HG02588 (cell line): ENCODE results near the gene SCMH1.
"Not testable (repeated sequence)": the region's sequence is repeated elsewhere in the genome, so short reads cannot be mapped to it uniquely, and the experiment has no call there.

Experiments used
- ATAC-seq: cut with Tn5 transposase; IDR thresholded peaks from one replicate; pipeline ENCODE4 v1.9.1; 2021; ENCODE audit warnings: mild to moderate bottlenecking, moderate library complexity; ENCODE audit not compliant: unreplicated experiment

Gene SCMH1

DNA sequence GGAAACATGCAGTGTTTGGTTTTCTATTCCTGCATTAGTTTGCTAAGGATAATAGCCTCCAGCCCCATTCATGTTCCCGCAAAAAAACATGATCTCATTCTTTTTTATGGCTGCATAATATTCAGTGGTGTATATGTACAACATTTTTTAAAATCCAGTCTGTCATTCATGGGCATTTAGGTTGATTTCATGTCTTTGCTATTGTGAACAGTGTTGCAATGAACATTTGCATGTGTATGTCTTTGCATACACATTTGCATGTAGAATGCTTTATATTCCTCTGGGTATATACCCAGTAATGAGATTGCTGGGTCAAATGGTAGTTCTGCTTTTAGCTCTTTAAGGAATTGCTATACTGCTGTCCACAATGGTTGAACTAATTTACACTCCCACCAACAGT, 9.0 kb upstream of the SCMH1 start:
- not testable (repeated sequence) for ATAC-seq

DNA sequence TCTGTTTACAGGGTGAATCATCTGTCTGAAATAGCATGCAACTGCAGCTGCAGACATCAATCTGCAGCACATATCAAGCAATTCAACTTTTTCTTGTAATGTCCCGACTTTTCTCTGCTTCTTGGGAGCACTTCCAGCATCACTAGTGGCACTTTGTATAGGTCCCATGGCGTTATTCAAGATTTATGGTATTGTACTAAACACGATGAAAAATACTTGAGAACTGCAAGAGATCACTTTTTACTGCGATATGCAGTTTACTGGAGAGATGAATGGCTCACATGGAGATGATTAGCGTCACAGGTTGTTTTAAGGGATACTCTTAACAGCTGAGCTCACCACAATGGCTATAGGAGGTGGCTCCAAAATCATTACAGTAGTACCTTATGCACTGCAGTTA, 7.2 kb upstream of the SCMH1 start:
- no peak for ATAC-seq

GRCh38 chr1:41246568-41246967, 4.5 kb upstream of the SCMH1 start:
- no peak for ATAC-seq

DNA sequence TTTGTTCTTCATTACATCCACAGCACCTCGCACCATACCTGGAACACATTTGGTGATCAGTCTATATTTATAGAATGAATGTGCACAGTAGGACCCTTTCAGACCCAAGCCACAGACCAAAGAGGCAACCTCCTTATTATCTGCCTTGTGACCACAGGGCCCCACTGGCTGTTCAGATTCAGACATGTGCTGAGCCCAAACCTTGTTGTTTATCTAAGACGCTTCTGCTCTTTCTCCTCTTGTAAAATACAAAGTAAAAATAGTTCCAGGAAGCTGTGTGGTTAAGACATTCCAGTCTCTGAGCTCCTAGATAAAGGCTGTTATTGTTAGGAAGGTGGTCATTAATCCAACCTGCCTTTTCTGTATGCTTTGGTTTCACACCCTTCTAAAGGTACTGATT, 3.6 kb upstream of the SCMH1 start:
- ATAC-seq, result no peak

GRCh38 chr1:41243079-41243385, 926 bp upstream of the SCMH1 start:
- no peak for ATAC-seq

DNA sequence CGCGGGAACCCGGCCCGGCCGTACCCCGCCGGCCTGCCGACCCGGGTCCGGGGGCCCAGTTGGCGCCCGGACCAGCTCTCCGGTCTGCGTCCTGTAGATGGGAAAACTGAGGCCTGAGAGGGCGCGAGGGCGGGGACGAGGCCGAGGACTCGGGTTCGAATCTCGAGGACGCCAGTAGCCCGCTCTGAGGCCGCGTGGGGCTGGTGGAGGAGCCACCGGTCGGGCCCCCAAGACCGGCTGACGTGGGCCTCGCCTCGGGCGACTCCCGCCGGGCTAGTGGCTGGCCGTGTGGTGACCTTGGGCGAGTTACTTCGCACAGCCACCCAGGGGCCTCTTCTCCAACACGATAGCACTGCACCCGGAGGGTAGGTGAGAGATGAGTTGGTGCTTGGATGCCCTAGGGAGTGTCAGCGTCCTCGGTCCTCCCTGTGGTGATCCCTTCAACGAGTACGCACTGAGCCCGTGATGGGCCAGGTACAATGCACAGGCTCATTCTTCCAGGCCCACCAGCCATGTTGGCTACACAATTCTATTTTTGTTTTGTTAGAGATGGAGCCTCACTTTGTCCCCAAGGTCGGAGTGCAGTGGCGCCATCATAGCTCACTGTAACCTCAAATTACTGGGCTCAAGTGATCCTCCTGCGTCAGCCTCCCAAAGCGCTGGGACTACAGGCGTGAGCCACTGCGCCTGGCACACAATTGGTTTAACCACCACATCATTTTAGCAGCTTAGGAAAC, 404 bp upstream of the SCMH1 start:
- ATAC-seq, result peak; percentile 23

- ATAC-seq, result peak; percentile 44
These were observed 755 bp downstream of the SCMH1 start for GRCh38 chr1:41241354-41241748.

- ATAC-seq, result no peak
These were observed 1.2 kb downstream of the SCMH1 start for GRCh38 chr1:41240781-41241353.

DNA sequence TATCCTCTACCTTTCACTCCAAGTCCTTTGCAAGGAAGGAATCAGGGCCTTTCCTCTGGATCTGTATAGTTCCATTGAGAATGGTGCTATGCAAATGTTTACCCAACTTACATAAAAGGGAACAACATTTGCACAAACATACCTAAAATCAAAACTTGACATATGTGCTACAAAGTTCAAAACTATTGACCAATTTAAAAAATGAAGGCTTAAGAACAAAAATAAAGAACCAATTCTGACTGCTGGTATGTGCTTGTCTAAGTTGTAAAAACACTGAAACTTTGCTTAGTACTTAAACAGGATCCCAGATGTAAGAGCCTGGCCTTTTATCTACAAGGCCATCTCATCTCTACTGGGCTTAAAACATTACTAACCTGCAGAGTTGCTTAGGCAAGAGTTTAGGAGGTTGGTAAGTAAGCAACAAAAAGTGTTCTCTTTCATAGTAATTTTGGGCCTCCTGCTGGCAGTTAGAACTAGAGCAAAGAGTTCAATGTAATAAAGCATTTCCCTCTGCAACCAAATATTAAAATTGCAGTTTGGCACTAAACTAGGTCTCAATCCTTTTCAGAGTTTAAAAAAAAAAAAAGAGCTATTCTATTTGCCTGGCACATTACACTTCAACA, 2.0 kb downstream of the SCMH1 start:
- no peak for ATAC-seq

DNA sequence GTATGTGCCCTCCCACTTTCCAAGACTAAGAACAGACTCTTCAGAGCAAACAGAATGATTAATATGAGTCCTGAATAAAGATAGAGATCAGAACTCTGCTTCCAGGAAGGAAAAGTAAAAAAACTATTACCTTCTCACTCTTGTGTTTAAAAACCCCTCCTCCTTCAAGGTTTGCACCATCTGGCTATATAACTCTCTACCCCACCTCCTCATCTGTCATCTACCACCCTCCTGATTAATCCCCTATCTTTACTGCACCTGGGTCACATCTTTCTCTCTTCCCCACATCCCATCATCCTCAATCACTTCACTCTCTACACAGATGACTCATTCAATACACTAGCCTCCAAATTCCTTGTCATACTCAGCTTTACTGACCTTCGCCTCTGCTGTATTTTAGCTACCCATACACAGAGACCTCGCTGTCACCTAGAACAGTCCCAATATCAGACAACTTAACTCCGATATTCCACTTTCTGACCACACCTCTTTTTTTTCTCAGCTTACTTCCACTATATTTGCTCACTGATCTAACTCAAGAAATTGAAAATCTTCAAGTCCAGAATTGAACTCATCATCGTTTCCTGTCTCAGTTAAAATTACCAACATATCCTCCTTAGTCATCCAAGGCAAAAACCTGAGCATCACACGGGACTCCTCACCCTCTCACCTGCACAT, 3.7 kb downstream of the SCMH1 start:
- ATAC-seq, result no peak

DNA sequence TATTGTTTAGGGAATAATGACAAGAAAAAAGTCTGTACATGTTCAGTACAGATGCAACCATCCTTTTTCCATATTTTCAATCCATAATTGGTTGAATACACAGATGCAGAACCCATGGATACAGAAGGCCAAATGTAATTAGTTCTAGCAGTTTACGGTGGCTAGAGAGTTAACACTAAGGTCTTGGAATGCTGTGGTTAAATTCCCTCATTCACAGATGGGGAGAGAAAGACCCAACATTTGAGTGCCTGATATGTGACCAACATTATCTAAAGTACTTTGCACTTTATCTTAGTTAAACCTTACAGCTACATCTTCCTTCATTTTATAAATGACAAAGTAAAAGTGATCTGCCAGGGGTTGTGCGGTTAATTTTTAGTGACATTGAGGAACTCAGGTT, 5.3 kb downstream of the SCMH1 start:
- ATAC-seq, result no peak

DNA sequence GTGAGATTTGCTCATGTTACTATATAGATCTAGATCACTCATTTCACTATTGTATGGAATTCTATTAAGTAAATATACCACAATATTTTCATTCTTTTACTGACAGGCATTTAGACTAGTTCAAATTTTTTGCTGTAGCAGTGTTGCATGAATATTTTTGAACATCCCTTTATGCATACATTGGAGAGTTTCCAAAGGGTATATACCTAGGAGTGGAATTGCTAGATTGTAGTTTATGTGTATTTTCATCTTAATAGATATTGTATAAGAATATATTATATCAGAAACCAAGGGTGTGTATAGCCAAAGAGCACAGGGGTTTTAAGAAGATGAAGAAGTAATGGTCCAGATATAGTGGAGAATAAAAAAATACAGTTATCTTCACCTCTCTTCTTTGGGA, 6.2 kb downstream of the SCMH1 start:
- no peak for ATAC-seq

GRCh38 chr1:41233708-41234107, 8.4 kb downstream of the SCMH1 start:
- ATAC-seq, result no peak

- no peak for ATAC-seq
These were observed 9.8 kb downstream of the SCMH1 start for GRCh38 chr1:41232305-41232704.

- no peak for ATAC-seq
These were observed 11.4 kb downstream of the SCMH1 start for GRCh38 chr1:41230656-41231055.

DNA sequence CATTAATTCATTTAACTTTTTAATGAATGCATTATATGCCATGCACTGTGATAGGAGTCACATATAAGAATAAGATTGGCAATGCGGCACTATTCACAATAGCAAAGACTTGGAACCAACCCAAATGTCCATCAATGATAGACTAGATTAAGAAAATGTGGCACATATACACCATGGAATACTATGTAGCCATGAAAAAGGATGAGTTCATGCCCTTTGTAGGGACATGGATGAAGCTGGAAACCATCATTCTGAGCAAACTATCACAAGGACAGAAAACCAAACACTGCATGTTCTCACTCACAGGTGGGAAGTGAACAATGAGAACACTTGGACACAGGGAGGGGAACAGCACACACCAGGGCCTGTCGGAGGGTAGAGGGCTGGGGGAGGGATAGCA, 12.9 kb downstream of the SCMH1 start:
- ATAC-seq, result not testable (repeated sequence)

GRCh38 chr1:41226815-41227434, 15.2 kb downstream of the SCMH1 start:
- ATAC-seq, result no peak

DNA sequence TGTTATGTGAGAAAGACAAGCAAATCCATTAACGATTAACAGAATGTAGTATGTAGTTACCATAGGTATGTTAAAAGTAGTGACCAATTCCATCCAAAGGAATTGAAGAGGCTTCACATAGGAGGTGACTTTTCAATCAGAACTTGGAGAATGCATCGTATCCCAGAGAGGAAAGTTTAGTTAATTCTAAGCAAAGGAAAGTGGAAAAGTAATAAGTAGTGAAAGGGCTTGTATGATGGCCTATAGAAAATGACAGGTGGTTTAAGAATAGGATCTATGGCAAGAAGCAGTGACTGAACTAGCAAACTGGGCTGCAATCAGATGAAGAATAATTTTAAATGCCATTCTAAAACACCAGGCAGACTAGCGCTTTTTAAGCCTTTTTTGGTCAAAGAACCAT, 16.6 kb downstream of the SCMH1 start:
- ATAC-seq, result no peak

DNA sequence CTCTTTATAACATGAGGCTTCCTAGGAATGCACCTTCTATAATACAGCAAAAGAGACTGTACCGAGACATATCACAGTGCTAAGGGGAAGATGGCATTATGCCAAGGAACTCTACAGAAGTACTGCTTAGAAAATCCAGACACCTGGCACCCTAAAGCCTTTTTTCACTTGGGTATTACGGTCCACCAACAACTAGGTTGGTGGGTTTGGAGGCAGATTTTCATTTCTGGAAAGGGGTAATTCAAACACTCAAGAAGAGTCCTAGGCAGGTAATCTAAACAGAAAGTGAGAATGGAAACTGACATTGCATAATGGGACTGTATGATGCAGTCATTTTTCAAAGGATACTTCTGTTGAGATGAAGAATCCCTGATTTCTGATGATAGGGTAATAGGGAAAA, 19.6 kb downstream of the SCMH1 start:
- ATAC-seq, result no peak

DNA sequence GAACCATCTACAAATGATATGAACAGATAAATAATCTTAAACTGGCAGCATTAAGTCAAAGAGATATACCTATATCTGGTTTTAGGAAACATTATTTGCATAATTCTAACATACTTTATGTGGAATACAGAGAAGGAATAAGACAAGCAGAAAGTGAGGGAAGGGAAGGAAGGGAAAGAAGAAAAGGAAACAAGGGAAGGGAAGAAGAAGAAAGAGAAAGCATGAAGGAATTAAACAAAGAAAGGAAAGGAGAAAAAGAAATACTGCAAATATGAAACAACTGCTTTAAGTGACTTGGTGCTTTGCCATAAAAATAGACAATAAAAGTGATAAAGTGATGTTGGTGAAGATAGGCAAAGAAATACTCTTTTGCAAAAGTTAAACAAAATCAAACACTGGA, 20.1 kb downstream of the SCMH1 start:
- no peak for ATAC-seq

- no peak for ATAC-seq
These were observed 24.0 kb downstream of the SCMH1 start for GRCh38 chr1:41218152-41218551.

DNA sequence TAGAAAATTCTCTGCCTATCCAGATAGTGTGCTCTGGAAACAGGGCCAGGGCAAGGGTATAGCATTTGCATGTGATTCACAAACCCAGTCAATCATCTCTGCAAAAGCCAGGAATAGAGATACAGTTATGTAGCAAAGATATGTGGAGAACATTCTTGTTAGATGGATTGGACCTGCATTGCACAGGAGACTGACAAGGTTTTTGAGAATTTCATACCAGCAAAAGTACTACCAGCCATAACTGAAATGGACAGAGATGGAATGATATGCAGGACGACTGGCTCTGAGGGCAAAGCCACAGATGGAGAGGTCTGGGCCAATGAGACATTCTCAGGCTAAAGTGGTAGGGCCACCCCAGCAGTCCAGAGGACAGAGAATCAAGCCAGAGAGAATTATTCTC, 24.7 kb downstream of the SCMH1 start:
- no peak for ATAC-seq
